Chondrocyte (in vitro differentiated cells): ENCODE data around the gene VAV2. TPM values are rescaled to one million over a fixed set of nuclear protein-coding genes. Genes with fewer than 3 reads are reported as not detected.

Experiments
- DNase-seq: peaks from one replicate; pipeline ENCODE4 v3.0.0; 2021; ENCODE audit warnings: mixed read lengths, low spot score
- H3K27ac Mint-ChIP-seq: one replicate; pipeline ENCODE4 v1.8.0; 2021; ENCODE audit warnings: mild to moderate bottlenecking, moderate library complexity, mixed read lengths; ENCODE audit not compliant: unreplicated experiment
- H3K27me3 Mint-ChIP-seq: 2 replicates; pipeline ENCODE4 v1.8.0; 2021; ENCODE audit warnings: low read depth, mixed read lengths
- H3K36me3 Mint-ChIP-seq: 2 replicates; pipeline ENCODE4 v1.8.0; 2021; ENCODE audit warnings: low read depth, mixed read lengths
- H3K4me1 Mint-ChIP-seq: 2 replicates; pipeline ENCODE4 v1.8.0; 2021; ENCODE audit warnings: low read depth, mild to moderate bottlenecking, mixed read lengths
- H3K4me3 Mint-ChIP-seq: one replicate; pipeline ENCODE4 v1.8.0; 2021; ENCODE audit warnings: mild to moderate bottlenecking, moderate library complexity, mixed read lengths; ENCODE audit not compliant: unreplicated experiment
- H3K9me3 Mint-ChIP-seq: 2 replicates; pipeline ENCODE4 v1.8.0; 2021; ENCODE audit warnings: low read depth, mixed read lengths
- CTCF ChIP-seq: fragments of 200-600 bp; sonication (generic); IDR thresholded peaks from 2 replicates; pipeline ENCODE4 v1.5.0; 2021; ENCODE audit warnings: antibody characterized with exemption, mild to moderate bottlenecking, moderate library complexity
- total RNA-seq: library from RNA; stranded (reverse); gene quantifications from 3 replicates; pipeline ENCODE4 v1.2.1, GENCODE V29; 2021

Gene VAV2
- total RNA-seq, 1 donor from 2014 or later, result 17.7 TPM

GRCh38 chr9:133906932-133907910, 84.9 kb downstream of the VAV2 start:
- no peak overlapping the region for H3K4me3 Mint-ChIP-seq
- no peak overlapping the region for H3K27ac Mint-ChIP-seq
- no peaks in the 10 kb centered on the region for H3K9me3 Mint-ChIP-seq
- peaks cover 8% of the 10 kb centered on the region for H3K4me1 Mint-ChIP-seq
- DNase-seq, result no peak
- no peak for TF ChIP-seq CTCF
- no peaks in the 10 kb centered on the region for H3K36me3 Mint-ChIP-seq
- H3K27me3 Mint-ChIP-seq, result no peaks in the 10 kb centered on the region

GRCh38 chr9:133906218-133906617, 85.9 kb downstream of the VAV2 start:
- H3K27me3 Mint-ChIP-seq, result no peaks in the 10 kb centered on the region
- H3K4me1 Mint-ChIP-seq, result peaks cover 8% of the 10 kb centered on the region
- H3K9me3 Mint-ChIP-seq, result no peaks in the 10 kb centered on the region
- no peak for DNase-seq
- no peaks in the 10 kb centered on the region for H3K36me3 Mint-ChIP-seq
- no peak overlapping the region for H3K4me3 Mint-ChIP-seq
- no peak for TF ChIP-seq CTCF
- H3K27ac Mint-ChIP-seq, result no peak overlapping the region

GRCh38 chr9:133905493-133905892, 86.6 kb downstream of the VAV2 start:
- no peak for TF ChIP-seq CTCF
- Mint-ChIP-seq H3K36me3 (no peaks in the 10 kb centered on the region), H3K4me3 (no peak overlapping the region), H3K27ac (no peak overlapping the region), H3K4me1 (peaks cover 5% of the 10 kb centered on the region), H3K27me3 (no peaks in the 10 kb centered on the region), H3K9me3 (no peaks in the 10 kb centered on the region)
- no peak for DNase-seq

- no peak for DNase-seq
- H3K4me1 Mint-ChIP-seq, result peaks cover 5% of the 10 kb centered on the region
- no peak for TF ChIP-seq CTCF
- H3K4me3 Mint-ChIP-seq, result no peak overlapping the region
- no peaks in the 10 kb centered on the region for H3K27me3 Mint-ChIP-seq
- H3K36me3 Mint-ChIP-seq, result no peaks in the 10 kb centered on the region
- no peak overlapping the region for H3K27ac Mint-ChIP-seq
- no peaks in the 10 kb centered on the region for H3K9me3 Mint-ChIP-seq
Observed at GRCh38 chr9:133904346-133905090, 87.6 kb downstream of the VAV2 start.

- no peak for TF ChIP-seq CTCF
- Mint-ChIP-seq H3K36me3 (no peaks in the 10 kb centered on the region), H3K4me1 (peaks cover 13% of the 10 kb centered on the region), H3K27me3 (no peaks in the 10 kb centered on the region), H3K4me3 (no peak overlapping the region), H3K27ac (no peak overlapping the region), H3K9me3 (no peaks in the 10 kb centered on the region)
- DNase-seq, result no peak
Observed at GRCh38 chr9:133901184-133901835, 90.8 kb downstream of the VAV2 start.
